ENCODE results near the gene RPUSD2. TPM values are rescaled to one million over a fixed set of nuclear protein-coding genes. Genes with fewer than 3 reads are reported as not detected.

Gene RPUSD2
- total RNA-seq: 7.3 TPM

DNA sequence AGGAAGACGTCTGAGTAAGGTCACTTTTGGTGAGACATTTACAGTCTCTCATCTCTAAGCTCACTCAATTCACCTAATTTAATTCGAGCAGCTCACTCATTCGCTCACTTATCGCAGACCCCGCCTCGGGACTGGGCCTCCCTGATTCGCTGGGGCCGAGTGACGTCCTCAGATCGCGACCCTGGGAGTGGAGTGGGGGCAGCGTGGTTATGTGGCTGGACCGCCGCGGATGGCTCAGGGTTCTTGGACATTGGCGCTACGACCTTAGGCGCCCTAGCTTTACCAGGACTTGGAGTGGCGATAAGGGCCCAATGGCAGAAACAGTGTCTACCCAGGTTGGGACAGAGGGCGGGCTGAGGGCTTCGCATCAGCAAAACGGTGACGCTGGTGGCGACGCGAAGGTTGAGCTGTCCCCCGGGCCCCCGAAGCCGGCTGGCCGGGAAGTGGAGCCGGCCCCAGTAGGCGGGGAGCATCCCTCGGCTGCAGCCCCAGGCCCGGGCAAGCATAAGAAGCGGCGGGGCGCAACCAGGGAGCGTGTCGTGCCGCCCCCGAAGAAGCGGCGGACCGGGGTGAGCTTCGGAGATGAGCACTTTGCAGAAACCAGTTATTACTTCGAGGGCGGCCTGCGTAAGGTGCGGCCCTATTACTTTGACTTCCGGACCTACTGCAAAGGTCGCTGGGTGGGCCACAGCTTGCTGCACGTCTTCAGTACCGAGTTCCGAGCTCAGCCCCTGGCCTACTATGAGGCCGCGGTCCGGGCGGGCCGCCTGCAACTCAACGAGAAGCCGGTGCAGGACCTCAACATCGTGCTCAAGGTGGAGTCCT, at the start of gene RPUSD2:
RPUSD2 (plus strand) TSS at position 171 of the 825 bp plus-strand sequence; CDS start at position 210, 39 bp downstream.

GRCh38 chr15:40564591-40565332, 4.3 kb upstream of the RPUSD2 start, which contains the start of gene CCDC32:
Gene CCDC32, minus strand, starts transcription at chr15:40565042. Its CDS starts 2,027 bp downstream, at chr15:40563015.

GRCh38 chr15:40593588-40594428, 24.7 kb downstream of the RPUSD2 start, which contains the start of gene KNL1:
Gene KNL1, plus strand, starts transcription at chr15:40594249. Its CDS starts 8,683 bp downstream, at chr15:40602932.

Other genes with a start within 250 kb of the RPUSD2 start
- 14.6 TPM for gene INAFM2, start 245.6 kb upstream of the RPUSD2 start, total RNA-seq
- 8.4 TPM for gene CCDC9B, start 228.4 kb upstream of the RPUSD2 start, total RNA-seq
- gene PHGR1, start 218.3 kb upstream of the RPUSD2 start, total RNA-seq: not detected
- gene DISP2, start 211.1 kb upstream of the RPUSD2 start, total RNA-seq: 3.3 TPM
- 26.5 TPM for gene KNSTRN, start 186.6 kb upstream of the RPUSD2 start, total RNA-seq
- 80.4 TPM for gene IVD, start 163.5 kb upstream of the RPUSD2 start, total RNA-seq
- gene BAHD1, start 128.3 kb upstream of the RPUSD2 start, total RNA-seq: 12.9 TPM
- gene CHST14, start 98.3 kb upstream of the RPUSD2 start, total RNA-seq: 18.8 TPM
- gene CCDC32, start 4.3 kb upstream of the RPUSD2 start, total RNA-seq: 25.8 TPM
- gene KNL1, start 24.9 kb downstream of the RPUSD2 start, total RNA-seq: 14.2 TPM
- gene RAD51, start 125.9 kb downstream of the RPUSD2 start, total RNA-seq: 4.1 TPM
- 30.2 TPM for gene RMDN3, start 186.0 kb downstream of the RPUSD2 start, total RNA-seq
- 8.7 TPM for gene GCHFR, start 194.8 kb downstream of the RPUSD2 start, total RNA-seq
- 1.1 TPM for gene C15orf62, start 200.7 kb downstream of the RPUSD2 start, total RNA-seq
- gene ZFYVE19, start 237.8 kb downstream of the RPUSD2 start, total RNA-seq: 35.9 TPM
- 22.8 TPM for gene DNAJC17, start 238.2 kb downstream of the RPUSD2 start, total RNA-seq